Stimulated activated CD8-positive, alpha-beta memory T cell treated with anti-CD3 and anti-CD28 coated beads, Interleukin-7, amount 100 ng/mL, for 1 hour (primary cell): ENCODE results near the gene MED7.

Source experiments
- DNase-seq, 2 donors: peaks; one replicate each; pipeline ENCODE4 v3.0.0-alpha.2; 2020; ENCODE audit warnings: low read depth in 2 of 2

Gene MED7

GRCh38 chr5:157162919-157163510, 20.4 kb upstream of the MED7 start:
- no peak for DNase-seq

GRCh38 chr5:157161996-157162395, 19.3 kb upstream of the MED7 start:
- DNase-seq: no peak

GRCh38 chr5:157160001-157160400, 17.3 kb upstream of the MED7 start:
- DNase-seq: no peak

- DNase-seq: no peak
Measured at GRCh38 chr5:157159209-157159751, 16.6 kb upstream of the MED7 start.

GRCh38 chr5:157157293-157157891, 14.7 kb upstream of the MED7 start:
- DNase-seq: no peak

GRCh38 chr5:157155297-157155696, 12.6 kb upstream of the MED7 start:
- DNase-seq: no peak

- DNase-seq: no peak
Measured at GRCh38 chr5:157150995-157151394, 8.3 kb upstream of the MED7 start.

GRCh38 chr5:157148734-157149615, 6.3 kb upstream of the MED7 start:
- peak; percentile 63 to 70 for DNase-seq

GRCh38 chr5:157143127-157143971, 684 bp upstream of the MED7 start:
- DNase-seq: no peak

GRCh38 chr5:157137691-157138090, 5.0 kb downstream of the MED7 start:
- DNase-seq: no peak

GRCh38 chr5:157132281-157132612, 10.4 kb downstream of the MED7 start:
- no peak for DNase-seq

- DNase-seq: no peak
Measured at GRCh38 chr5:157130925-157131324, 11.7 kb downstream of the MED7 start.

- DNase-seq: no peak
Measured at GRCh38 chr5:157121709-157122108, 21.0 kb downstream of the MED7 start.

- DNase-seq: no peak
Measured at GRCh38 chr5:157120102-157120501, 22.6 kb downstream of the MED7 start.

GRCh38 chr5:157116483-157116954, 26.1 kb downstream of the MED7 start:
- no peak for DNase-seq

GRCh38 chr5:157115502-157115901, 27.2 kb downstream of the MED7 start:
- DNase-seq: no peak

- no peak for DNase-seq
Measured at GRCh38 chr5:157115012-157115411, 27.7 kb downstream of the MED7 start.

GRCh38 chr5:157113002-157113401, 29.7 kb downstream of the MED7 start:
- DNase-seq: no peak

- DNase-seq: no peak
Measured at GRCh38 chr5:157109744-157110143, 32.9 kb downstream of the MED7 start.

GRCh38 chr5:157108976-157109375, 33.7 kb downstream of the MED7 start, which contains the start of gene HAVCR2:
Gene HAVCR2, minus strand, starts transcription at chr5:157109044. Its CDS starts 61 bp downstream, at chr5:157108983.
- DNase-seq: no peak

- DNase-seq: no peak
Measured at GRCh38 chr5:157107508-157107907, 35.2 kb downstream of the MED7 start.
